KOPT-K1 (cell line): Measurements from ENCODE around the gene MAN2B2.
A peak's percentile ranks its signal among the peaks of the same experiment; 100 is the strongest.

Source experiments
- H3K27ac ChIP-seq: fragments of 200-600 bp; sonication (generic); 2 replicates; pipeline ENCODE4 v1.5.1; 2016; ENCODE audit warnings: antibody characterized with exemption, mild to moderate bottlenecking, low read depth, low read length; ENCODE audit not compliant: poor library complexity, severe bottlenecking
- H3K36me3 ChIP-seq: fragments of 200-600 bp; sonication (generic); 2 replicates; pipeline ENCODE4 v1.5.1; 2017; ENCODE audit warnings: antibody characterized with exemption, mild to moderate bottlenecking, low read length, moderate library complexity; ENCODE audit not compliant: insufficient read depth
- H3K9me3 ChIP-seq: fragments of 200-600 bp; sonication (generic); 2 replicates; pipeline ENCODE4 v1.5.1; 2017; ENCODE audit warnings: antibody characterized with exemption, low read length, mild to moderate bottlenecking; ENCODE audit not compliant: insufficient read depth, poor library complexity, severe bottlenecking

The MAN2B2 gene

DNA sequence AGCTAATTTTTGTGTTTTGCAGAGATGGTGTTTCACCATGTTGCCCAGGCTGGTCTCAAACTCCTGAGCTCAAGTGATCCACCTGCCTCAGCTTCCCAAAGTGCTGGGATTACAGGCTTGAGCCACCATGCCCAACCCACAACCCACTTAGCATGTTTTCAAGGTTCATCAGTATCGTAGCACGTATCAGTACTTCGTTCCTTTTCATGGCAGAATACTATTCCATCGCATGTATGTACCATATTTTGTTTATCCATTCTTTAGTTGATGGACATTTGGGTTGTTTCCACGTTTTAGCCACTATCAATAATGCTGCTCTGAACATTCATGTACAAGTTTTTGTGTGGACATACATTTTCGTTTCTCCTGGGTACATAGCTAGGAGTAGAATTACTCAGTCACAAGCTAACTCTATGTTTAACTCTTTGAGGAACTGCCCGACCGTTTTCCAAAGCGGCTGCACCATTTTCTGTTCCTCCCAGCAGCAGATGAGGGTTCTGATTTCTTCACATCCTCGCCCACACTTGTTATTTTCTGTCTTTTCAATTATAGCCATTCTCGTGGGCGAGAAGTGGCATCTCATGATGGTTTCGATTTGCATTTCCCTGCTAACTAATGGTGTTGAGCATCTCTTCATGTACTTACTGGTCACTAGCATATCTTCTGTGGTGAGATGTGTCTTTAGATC is 32.5 kb downstream of the MAN2B2 start:
- H3K27ac ChIP-seq: peak overlapping the region; percentile 72
- H3K36me3 ChIP-seq: peaks cover 87% of the 10 kb centered on the region
- H3K9me3 ChIP-seq: peaks cover 8% of the 10 kb centered on the region

DNA sequence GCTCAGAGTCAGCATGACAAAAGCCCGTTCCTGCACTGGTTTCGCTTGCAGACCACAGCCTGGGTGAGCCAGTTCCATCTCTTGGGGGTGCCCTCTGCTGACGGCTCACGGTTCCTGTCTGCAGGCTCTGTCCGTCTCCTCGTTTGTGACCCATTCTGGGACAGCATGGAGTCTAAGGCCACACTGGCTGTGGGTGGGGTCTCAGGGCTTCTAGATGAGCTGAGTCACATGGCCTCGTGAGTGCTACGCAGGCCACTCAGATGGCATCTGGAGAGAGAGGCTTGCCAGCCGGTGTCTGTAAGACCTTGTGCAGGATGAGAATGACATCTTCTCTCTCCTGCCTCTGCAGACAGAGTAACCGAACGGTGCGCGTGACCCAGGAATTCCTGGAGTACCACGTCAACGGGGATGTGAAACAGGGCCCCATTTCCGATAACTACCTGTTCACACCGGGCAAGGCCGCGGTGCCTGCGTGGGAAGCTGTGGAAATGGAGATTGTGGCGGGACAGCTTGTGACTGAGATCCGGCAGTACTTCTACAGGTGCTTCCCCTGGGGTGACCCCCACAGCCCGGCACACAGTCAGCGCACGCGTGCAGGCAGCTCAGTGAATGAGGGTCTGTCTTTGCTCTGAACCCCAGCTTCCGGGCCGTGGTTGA is 33.9 kb downstream of the MAN2B2 start:
- Histone ChIP-seq H3K36me3 (peaks cover 87% of the 10 kb centered on the region), H3K27ac (peak overlapping the region; percentile 72), H3K9me3 (peaks cover 8% of the 10 kb centered on the region)

GRCh38 chr4:6609415-6610079 is 34.6 kb downstream of the MAN2B2 start:
- H3K9me3 ChIP-seq: peaks cover 8% of the 10 kb centered on the region
- H3K36me3 ChIP-seq: peaks cover 92% of the 10 kb centered on the region
- peak overlapping the region; percentile 72 for H3K27ac ChIP-seq

GRCh38 chr4:6610856-6611430 is 36.0 kb downstream of the MAN2B2 start:
- peak overlapping the region; percentile 9 for H3K27ac ChIP-seq
- peaks cover 92% of the 10 kb centered on the region for H3K36me3 ChIP-seq
- H3K9me3 ChIP-seq: no peaks in the 10 kb centered on the region

- Histone ChIP-seq H3K27ac (no peak overlapping the region), H3K9me3 (no peaks in the 10 kb centered on the region), H3K36me3 (peaks cover 94% of the 10 kb centered on the region)
Observed at GRCh38 chr4:6612961-6613675, 38.1 kb downstream of the MAN2B2 start.

DNA sequence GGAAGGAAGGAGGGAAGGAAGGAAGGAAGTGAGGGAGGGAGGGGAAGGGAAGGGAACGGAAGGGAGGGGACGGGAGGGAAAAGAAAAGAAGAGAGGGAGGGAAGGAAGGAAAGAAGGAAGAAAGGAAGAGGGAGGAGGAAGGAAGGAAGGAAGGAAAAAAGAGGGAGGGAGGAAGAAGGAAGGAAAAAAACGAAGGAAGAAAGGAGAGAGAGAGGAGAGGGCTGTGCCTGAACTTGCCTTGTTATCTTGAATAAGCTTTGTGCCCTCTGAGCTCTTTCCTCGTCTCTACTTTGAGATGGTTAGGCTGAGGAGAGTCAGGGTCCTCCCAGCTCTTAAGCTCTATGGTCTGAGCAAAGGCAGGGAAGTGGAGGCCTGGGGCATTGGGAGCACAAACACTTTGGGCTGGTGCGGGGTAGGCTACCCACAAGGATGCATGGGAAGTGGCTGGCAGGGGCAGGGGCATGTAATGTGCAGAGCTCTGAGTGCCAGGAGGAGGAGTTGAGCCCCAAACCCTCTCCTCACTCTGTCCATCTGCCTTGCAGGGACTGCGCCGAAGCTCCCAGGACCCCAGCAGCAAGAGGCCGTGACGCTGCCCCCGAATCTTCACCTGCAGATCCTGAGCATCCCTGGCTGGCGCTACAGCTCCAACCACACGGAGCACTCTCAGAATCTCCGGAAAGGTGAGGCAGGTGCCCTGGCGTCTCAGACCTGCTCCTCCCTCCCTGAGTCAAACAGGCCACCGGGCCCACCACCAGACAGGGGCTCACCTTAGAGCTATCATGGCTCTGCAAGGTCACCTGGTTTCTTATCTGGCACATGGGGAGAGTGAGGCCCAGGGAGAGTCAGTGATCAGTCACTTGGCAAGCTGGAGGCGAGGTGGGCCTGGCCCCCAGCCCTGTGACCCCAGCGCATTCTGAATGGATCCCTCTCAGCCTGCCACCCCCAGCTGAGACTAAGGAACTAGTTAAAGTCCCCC is 39.0 kb downstream of the MAN2B2 start:
- no peaks in the 10 kb centered on the region for H3K9me3 ChIP-seq
- H3K36me3 ChIP-seq: peaks cover 95% of the 10 kb centered on the region

GRCh38 chr4:6614701-6615230 is 39.8 kb downstream of the MAN2B2 start:
- no peak overlapping the region for H3K27ac ChIP-seq
- H3K9me3 ChIP-seq: no peaks in the 10 kb centered on the region
- H3K36me3 ChIP-seq: peaks cover 96% of the 10 kb centered on the region

More for the DNA sequence above, 39.0 kb downstream of the MAN2B2 start:
- H3K27ac ChIP-seq: no peak overlapping the region

DNA sequence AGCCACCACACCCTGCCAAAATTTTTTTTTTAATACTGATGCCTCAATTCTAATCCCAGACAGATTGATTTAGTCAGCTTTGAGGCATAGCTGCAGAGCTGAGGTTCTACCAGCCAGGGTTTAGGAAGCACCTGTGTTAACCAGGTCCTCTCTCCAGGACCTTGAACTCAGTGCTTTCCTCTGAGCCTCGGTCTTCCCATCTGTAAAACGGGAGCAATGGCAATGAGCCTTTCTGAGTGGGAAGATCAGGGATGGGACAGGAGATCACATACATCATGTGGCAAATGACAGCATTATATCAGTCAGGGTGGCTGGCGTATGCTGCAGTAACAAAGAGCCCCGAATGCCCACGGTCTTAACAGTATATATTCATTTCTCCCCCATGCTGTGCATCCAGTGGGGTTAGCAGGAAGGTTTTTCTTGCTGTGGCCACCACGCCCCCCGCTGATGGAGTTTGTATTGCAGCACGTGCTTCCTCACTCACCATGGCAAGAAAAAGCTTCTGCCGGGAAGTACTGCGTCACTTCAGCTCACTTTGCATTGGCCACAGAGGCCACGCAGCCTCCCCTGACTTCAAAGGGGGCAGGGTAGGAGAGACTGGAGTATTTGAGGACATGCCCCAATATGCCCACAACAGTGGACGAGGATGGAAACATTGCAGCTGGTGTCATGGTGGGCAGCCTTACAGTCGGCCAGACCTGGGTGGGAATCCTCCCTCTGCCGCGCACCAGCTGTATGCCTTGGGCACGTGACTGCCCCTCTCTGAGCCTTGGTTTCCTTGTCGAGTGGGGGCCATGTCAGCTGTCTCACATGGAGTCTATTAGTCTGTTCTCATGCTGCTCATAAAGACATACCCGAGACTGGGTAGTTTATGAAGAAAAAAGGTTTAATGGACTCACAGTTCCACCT is 41.4 kb downstream of the MAN2B2 start:
- Histone ChIP-seq H3K36me3 (peaks cover 90% of the 10 kb centered on the region), H3K27ac (no peak overlapping the region), H3K9me3 (no peaks in the 10 kb centered on the region)

GRCh38 chr4:6617246-6617645 is 42.3 kb downstream of the MAN2B2 start:
- no peaks in the 10 kb centered on the region for H3K9me3 ChIP-seq
- peaks cover 83% of the 10 kb centered on the region for H3K36me3 ChIP-seq
- H3K27ac ChIP-seq: no peak overlapping the region

- no peaks in the 10 kb centered on the region for H3K9me3 ChIP-seq
- peaks cover 72% of the 10 kb centered on the region for H3K36me3 ChIP-seq
- H3K27ac ChIP-seq: no peak overlapping the region
Observed at GRCh38 chr4:6618386-6619115, 43.6 kb downstream of the MAN2B2 start.

DNA sequence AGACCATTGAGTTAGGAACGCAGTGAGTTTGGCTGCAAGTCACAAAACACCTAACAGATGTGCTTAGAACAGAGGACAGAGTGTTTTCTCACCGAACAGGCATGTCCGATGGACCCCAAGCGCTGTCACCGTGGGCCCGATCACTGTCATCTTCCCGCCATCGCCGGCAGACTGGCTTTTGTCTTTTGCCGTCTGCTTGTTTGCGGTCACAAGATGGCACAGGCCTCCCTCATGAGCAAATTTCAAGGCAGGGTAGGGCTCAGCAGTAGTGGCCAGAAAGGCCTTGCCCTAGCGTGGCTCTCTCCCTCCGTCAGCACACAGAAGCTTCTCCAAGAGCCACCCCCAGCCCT is 44.1 kb downstream of the MAN2B2 start:
- Histone ChIP-seq H3K27ac (no peak overlapping the region), H3K36me3 (peaks cover 69% of the 10 kb centered on the region), H3K9me3 (no peaks in the 10 kb centered on the region)

- Histone ChIP-seq H3K36me3 (peaks cover 63% of the 10 kb centered on the region), H3K9me3 (no peaks in the 10 kb centered on the region)
Observed at GRCh38 chr4:6619466-6620255, 44.7 kb downstream of the MAN2B2 start.

More at GRCh38 chr4:6619466-6620255, 44.7 kb downstream of the MAN2B2 start:
- no peak overlapping the region for H3K27ac ChIP-seq
